HFF-Myc (cell line): ENCODE results near the gene ARHGAP21.

ENCODE experiments used
- DNase-seq: peaks from one replicate; pipeline ENCODE4 v3.0.0-alpha.2; 2011; ENCODE audit warnings: low read depth; ENCODE audit errors: extremely low read depth
- H3K4me3 ChIP-seq: replicated peaks from 2 replicates; pipeline ENCODE4 v1.5.1; 2011; ENCODE audit warnings: low read depth, mild to moderate bottlenecking, control low read depth, low read length
- TF ChIP-seq, protein P1 (sequence below): IDR thresholded peaks from 2 replicates; pipeline ENCODE4 v1.5.1; 2012; ENCODE audit warnings: mild to moderate bottlenecking, low read depth, low read length, control low read depth; ENCODE audit errors: missing control alignments

ARHGAP21 gene

DNA sequence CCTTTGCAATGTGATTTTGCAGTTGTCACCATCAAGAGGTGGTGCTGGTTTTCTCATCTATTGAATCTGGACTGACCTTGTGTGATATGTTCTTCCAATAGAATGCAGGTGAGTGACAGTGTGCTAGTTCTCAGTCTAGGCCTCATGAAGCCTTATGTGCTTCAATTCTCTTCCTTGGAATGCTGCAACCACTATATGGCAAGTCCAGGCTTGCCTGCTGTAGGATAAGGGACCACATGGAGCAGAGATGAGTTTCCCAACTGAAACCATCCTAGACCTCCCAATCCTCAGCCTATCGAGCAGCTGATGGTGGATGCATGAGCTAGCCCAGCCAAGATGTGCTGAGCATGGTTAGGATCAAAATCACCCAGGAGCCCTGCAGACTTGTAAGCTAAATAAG lies 32.6 kb upstream of the ARHGAP21 start:
- TF ChIP-seq, protein P1, sequence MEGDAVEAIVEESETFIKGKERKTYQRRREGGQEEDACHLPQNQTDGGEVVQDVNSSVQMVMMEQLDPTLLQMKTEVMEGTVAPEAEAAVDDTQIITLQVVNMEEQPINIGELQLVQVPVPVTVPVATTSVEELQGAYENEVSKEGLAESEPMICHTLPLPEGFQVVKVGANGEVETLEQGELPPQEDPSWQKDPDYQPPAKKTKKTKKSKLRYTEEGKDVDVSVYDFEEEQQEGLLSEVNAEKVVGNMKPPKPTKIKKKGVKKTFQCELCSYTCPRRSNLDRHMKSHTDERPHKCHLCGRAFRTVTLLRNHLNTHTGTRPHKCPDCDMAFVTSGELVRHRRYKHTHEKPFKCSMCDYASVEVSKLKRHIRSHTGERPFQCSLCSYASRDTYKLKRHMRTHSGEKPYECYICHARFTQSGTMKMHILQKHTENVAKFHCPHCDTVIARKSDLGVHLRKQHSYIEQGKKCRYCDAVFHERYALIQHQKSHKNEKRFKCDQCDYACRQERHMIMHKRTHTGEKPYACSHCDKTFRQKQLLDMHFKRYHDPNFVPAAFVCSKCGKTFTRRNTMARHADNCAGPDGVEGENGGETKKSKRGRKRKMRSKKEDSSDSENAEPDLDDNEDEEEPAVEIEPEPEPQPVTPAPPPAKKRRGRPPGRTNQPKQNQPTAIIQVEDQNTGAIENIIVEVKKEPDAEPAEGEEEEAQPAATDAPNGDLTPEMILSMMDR = no peak
- DNase-seq = no peak
- H3K4me3 ChIP-seq = no peak overlapping the region

DNA sequence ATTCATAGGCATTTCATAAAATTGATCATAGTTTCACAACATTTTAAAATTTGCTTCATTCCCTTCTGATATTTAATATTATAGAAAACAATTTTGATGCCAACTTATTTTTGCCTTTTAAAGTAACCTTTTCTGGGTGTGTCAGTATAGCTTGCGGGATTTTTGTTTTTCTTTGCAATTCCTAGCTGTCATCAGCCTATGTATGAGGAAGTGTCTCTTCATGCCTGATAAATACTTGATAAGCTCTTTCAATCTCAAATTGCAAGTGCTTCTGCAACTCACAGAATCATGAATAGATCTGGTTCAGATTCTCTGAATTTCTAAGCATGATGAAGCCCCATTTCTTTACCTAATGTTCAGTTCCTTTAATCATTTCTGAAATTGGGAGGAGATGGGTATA lies 28.0 kb upstream of the ARHGAP21 start:
- TF ChIP-seq, protein P1 = no peak
- DNase-seq = no peak
- H3K4me3 ChIP-seq = no peak overlapping the region

DNA sequence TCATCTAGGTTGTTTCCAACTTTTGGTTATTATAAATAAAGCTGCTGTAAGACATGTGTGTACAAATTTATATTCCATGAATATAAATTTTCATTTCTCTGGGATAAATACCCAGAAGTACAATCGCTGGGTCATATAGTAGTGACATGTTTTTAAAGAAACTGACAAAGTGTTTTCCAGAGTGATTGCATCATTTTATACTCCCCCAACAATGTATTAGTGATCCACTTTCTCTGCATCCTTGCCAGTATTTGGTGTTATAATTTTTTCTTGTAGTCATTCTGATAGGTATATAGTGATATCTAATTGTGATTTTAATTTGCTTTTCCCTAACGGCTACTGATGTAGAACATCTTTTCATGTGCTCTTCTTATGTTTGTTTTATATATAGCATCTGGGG lies 27.0 kb upstream of the ARHGAP21 start:
- TF ChIP-seq, protein P1 = no peak
- no peak for DNase-seq
- no peak overlapping the region for H3K4me3 ChIP-seq

DNA sequence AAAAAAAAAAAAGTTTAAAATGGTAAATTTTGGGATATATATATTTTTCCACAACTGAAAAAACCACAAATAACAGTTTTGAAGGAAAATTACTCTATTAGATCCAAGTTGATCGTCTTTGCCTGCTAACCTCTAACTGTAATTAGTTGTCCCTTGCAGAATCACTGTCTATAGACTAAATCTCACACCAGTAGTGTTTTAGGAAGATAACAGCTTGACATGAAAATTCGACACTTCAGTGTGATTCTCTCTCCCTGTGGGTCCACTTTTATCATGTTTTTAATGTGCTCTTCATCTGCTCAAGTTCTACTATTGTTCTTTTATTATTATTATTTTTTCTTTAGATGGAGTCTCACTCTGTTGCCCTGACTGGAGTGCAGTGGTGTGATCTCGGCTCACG lies 24.5 kb upstream of the ARHGAP21 start:
- H3K4me3 ChIP-seq = no peak overlapping the region
- TF ChIP-seq, protein P1 = no peak
- DNase-seq = no peak

DNA sequence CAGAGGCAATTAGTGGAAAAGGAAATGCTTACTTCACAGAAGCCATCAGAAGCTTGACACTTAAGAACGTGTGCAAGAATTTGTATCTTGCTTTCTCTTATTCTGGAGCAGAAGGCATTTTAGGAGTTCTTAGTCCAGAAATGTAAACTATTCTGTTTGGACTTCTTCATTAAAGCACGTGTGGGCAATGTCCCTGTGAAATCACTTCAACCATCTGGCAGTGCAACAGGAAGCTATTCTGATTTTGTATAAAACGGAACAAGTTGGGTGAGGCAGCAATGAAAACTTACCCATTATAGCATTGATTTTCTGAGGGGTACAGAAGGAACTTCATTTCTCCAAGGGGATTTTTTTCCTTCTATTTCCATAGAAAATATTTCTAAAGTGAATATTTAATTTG lies 21.3 kb upstream of the ARHGAP21 start:
- TF ChIP-seq, protein P1 = no peak
- no peak overlapping the region for H3K4me3 ChIP-seq
- no peak for DNase-seq

DNA sequence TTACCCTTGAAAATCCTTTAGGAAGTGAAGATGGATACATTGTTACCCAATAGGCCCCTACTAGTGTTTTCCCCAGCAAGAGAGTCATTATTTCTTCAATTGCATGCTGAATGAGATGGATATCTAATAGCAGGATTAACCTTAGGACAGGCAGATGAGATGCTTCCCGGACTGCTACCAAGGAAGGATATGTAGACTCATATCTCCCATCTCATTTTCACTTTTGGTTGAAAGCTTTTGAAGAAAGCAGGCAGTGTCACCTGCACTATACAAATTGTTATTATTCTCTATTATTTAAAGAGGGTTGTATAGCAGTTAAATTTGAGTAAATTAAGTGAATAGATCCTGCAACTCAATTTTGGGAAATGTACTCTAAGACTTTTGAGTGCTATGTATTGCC lies 17.0 kb upstream of the ARHGAP21 start:
- TF ChIP-seq, protein P1 = no peak
- DNase-seq = no peak

DNA sequence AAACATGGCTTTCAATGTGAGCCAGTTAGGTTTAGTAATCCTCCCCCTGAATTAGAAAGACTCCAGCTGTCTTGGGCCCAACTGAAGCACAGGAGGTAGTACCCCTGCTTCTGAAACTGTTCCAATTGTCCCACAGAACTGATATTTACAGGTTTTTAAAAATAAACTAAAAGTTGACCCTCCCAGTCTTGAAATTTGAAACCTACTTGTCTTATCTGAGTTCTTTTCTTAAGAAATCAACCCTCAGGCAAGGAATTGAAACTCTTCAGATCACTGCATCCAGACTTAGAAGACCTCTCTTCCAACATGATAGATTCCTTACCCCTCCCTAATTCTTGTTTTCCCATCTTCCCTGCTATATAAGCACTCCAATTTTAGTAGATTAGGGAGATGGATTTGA lies 13.3 kb upstream of the ARHGAP21 start:
- H3K4me3 ChIP-seq = no peak overlapping the region
- DNase-seq = no peak
- TF ChIP-seq, protein P1 = no peak

More for the DNA sequence above, 17.0 kb upstream of the ARHGAP21 start:
- H3K4me3 ChIP-seq = no peak overlapping the region
